Kidney tubule cell (primary cell): Measurements from ENCODE around the gene RAB31.
A peak's percentile ranks its signal among the peaks of the same experiment; 100 is the strongest.
"Not testable (repeated sequence)": the region's sequence is repeated elsewhere in the genome, so short reads cannot be mapped to it uniquely, and the experiment has no call there.

Experiments
- DNase-seq: peaks from one replicate; pipeline ENCODE4 v3.0.0-alpha.2; 2018; ENCODE audit warnings: low spot score

Gene RAB31

GRCh38 chr18:9708057-9708433 lies at the start of gene RAB31:
Gene RAB31 (plus strand): TSS chr18:9708301. CDS start chr18:9708406, 105 bp downstream.
- peak; percentile 79 for DNase-seq

- no peak for DNase-seq
Observed at GRCh38 chr18:9659499-9660375, 48.4 kb upstream of the RAB31 start.

GRCh38 chr18:9661564-9661963 lies 46.5 kb upstream of the RAB31 start:
- DNase-seq: no peak

DNA sequence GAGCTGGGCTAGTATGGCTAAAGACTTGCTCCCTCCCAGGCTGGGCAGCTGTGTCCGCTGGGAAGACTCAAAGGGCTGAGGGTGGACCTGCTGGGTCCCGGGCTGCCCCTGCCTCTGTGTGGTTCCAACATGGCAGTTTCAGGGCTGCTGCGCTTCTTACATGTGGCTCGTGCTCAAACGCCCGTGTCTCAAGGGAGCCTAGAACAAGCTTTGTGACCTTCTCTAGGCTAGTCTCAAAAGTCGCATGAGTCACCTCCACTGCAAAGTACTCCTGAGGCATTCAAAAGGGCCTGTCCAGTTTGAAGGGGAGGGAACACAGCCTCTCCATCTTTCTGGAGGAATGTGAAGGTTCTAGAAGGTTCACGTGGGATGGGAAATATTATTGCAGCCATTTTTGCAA lies 44.7 kb upstream of the RAB31 start:
- DNase-seq: no peak

DNA sequence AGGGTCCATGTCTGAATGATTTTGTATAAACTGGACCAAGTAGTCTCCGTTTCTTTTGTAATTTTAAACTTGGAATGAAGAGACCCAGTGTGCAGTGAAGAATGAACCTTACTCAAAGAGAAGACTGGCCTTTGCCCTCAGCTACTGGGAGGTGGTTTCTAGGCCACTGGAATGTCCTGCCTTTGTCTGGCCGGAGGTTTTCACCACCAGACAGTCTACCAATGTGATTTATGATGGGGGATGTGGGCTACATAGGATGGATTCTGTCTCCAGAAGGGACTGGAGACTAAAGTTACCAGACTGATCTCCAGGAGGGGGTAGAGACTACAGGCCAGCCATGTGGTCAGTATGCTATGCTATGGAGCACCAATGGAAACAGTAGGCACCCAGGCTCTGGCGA lies 42.8 kb upstream of the RAB31 start:
- DNase-seq: peak; percentile 34

DNA sequence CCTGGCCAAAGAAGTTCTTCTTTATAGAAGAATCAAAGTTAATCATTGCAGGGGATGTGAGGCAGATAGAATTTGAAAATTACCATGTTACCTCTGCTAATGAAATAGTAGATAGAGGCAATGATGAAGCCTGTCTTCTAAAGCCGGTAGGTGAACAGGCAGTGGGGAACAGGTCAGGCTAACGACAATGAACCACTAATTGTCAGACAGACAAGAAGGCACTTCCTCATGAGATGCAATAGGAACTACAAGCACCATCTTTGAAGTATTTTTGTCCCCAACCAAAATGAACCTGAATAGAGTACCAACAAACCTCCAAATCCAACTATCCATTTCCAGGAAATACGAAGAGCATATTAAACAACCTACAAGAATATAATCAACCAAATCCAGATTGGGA lies 41.6 kb upstream of the RAB31 start:
- DNase-seq: no peak

DNA sequence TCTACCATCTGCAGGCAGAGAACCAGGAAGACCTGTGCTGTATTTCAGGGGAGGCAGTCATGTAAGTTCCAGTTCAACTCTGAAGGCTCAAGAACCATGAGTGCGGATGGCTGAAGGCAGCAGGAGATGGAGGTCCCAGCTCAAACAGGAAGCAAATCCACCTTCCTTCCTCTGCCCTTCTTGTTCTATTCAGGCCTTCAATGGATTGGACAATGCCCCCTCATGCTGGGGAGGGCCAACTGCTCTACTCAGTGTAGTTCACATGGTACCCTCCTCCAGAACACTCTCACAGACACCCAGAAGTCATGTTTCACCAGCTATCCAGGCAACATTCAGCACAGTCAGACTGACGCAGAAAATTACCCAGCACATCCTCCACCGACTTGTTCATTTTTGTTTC lies 39.1 kb upstream of the RAB31 start:
- no peak for DNase-seq

DNA sequence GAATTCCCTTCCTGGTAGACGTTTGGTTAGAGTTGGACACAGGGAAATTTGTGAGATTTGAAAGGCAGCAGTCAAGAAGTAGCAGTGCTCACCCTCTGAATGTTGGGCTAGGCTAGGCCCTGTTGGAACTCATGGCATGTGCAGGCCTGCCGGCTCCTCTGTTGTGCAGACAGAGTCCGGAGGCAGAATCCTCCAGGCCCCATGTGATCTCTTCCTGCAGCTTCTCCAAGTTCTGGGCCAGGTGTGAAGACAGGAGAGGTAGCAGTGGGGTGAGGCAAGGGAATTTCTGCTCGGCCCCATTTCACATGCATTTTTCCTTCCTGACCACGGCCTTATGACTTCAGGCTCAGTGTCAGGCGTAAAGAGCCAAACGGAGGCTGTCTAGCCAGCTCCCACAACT lies 36.9 kb upstream of the RAB31 start:
- DNase-seq: no peak

- peak; percentile 100 for DNase-seq
Observed at GRCh38 chr18:9673296-9674251, 34.5 kb upstream of the RAB31 start.

GRCh38 chr18:9678216-9678615 lies 29.9 kb upstream of the RAB31 start:
- not testable (repeated sequence) for DNase-seq

DNA sequence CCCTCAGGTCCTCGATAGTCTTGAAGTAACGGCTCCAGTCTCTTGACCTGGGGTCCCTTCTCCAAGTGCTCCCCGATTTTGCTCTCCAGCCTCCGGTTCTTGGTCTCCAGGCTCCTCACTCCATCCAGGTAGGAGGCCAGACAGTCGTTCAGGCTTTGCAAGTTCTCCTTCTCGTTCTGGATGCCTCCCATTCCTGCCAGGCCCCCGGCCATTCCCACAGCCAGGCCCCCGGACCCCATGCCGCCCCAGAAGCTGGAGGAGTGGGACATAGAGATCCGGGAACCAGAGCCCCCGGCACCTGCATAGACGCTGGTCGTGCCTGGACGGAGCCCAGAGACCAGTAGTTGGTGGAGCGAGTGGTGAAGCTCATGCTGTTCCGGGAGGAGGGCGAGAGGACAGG lies 29.0 kb upstream of the RAB31 start:
- DNase-seq: no peak

GRCh38 chr18:9681217-9681616 lies 26.9 kb upstream of the RAB31 start:
- DNase-seq: peak; percentile 6

- no peak for DNase-seq
Observed at GRCh38 chr18:9682572-9682971, 25.5 kb upstream of the RAB31 start.

- DNase-seq: peak; percentile 60
Observed at GRCh38 chr18:9683418-9684396, 24.4 kb upstream of the RAB31 start.

GRCh38 chr18:9684881-9685614 lies 23.1 kb upstream of the RAB31 start:
- DNase-seq: no peak

DNA sequence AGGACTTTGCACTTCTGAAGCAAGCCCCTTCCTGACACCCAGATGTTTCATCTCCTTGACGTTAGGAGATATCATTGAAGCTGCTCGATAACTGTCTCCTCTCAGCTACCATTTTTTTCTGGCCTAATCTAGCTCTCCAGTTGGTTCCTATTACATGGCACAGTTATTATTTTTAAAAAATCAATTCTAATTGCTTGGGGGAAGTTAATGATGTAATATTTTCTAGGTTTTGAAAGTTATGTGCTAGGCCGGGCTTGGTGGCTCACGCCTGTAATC lies 22.5 kb upstream of the RAB31 start:
- no peak for DNase-seq

GRCh38 chr18:9688036-9688741 lies 19.9 kb upstream of the RAB31 start:
- DNase-seq: no peak

- no peak for DNase-seq
Observed at GRCh38 chr18:9689253-9689652, 18.8 kb upstream of the RAB31 start.

GRCh38 chr18:9690418-9691188 lies 17.5 kb upstream of the RAB31 start:
- no peak for DNase-seq

GRCh38 chr18:9691235-9691634 lies 16.9 kb upstream of the RAB31 start:
- DNase-seq: no peak
